ENCODE results near the gene RUNX3. TPM values are rescaled to one million over a fixed set of nuclear protein-coding genes. Genes with fewer than 3 reads are reported as not detected.

RUNX3 gene
- polyA plus RNA-seq, 1 donor (not counting 4 experiments of a cell fraction or from before 2014, with no cell fraction given), result not detected

GRCh38 chr1:24905355-24905978, 24.6 kb downstream of the RUNX3 start:
- TF ChIP-seq EZH2 (IDR thresholded peaks at IDR 0.05; ENCODE audit: low read length) (no peak), CTCF (optimal IDR thresholded peaks at IDR 0.05 in 1 of 3, IDR thresholded peaks at IDR 0.05 in 1 of 3, conservative IDR thresholded peaks at IDR 0.05 in 1 of 3; ENCODE audit: extremely low read depth in 1 of 3, insufficient read depth in 2 of 3, low read length in 3 of 3) (no peak)
- Histone ChIP-seq H3K27me3 (ENCODE audit: control insufficient read depth, extremely low read depth, insufficient read depth, low read length) (peaks cover 5% of the 10 kb centered on the region), H3K27ac (ENCODE audit: control insufficient read depth, insufficient read depth, low read length) (no peak overlapping the region), H3K9me3 (ENCODE audit: control insufficient read depth, low read depth, low read length) (no peaks in the 10 kb centered on the region), H3K4me3 (ENCODE audit: control insufficient read depth in 2 of 3, extremely low read depth in 1 of 3, insufficient read depth in 2 of 3, low read depth in 1 of 3, low read length in 3 of 3) (no peak overlapping the region), H3K79me2 (ENCODE audit: control insufficient read depth, insufficient read depth, low read length) (no peaks in the 10 kb centered on the region), H2AFZ (ENCODE audit: control insufficient read depth, low read length) (no peak overlapping the region), H3K4me2 (ENCODE audit: control insufficient read depth, extremely low read depth, insufficient read depth, low read depth, low read length) (no peak overlapping the region), H4K20me1 (ENCODE audit: control insufficient read depth, extremely low read depth, insufficient read depth, low read length) (no peaks in the 10 kb centered on the region), H3K9me1 (ENCODE audit: control insufficient read depth, extremely low read depth, insufficient read depth, low read length) (no peaks in the 10 kb centered on the region), H3K4me1 (ENCODE audit: control insufficient read depth, extremely low read depth, insufficient read depth, low read length) (no peaks in the 10 kb centered on the region), H3K36me3 (ENCODE audit: control insufficient read depth in 2 of 2, extremely low read depth in 1 of 2, insufficient read depth in 2 of 2, low read length in 2 of 2) (no peaks in the 10 kb centered on the region), H3K9ac (ENCODE audit: control insufficient read depth, extremely low read depth, insufficient read depth, low read length) (no peak overlapping the region)
- FAIRE-seq (no peak), DNase-seq (ENCODE audit: low read depth, low spot score) (no peak)
- dilution Hi-C loops (cut with MboI; ENCODE audit: extremely low pct_ligation_motif_present, low sequenced_read_pairs), result no loop called here

- Histone ChIP-seq H3K9me3 (ENCODE audit: control insufficient read depth, low read depth, low read length) (no peaks in the 10 kb centered on the region), H3K9ac (ENCODE audit: control insufficient read depth, extremely low read depth, insufficient read depth, low read length) (no peak overlapping the region), H3K4me1 (ENCODE audit: control insufficient read depth, extremely low read depth, insufficient read depth, low read length) (no peaks in the 10 kb centered on the region), H4K20me1 (ENCODE audit: control insufficient read depth, extremely low read depth, insufficient read depth, low read length) (no peaks in the 10 kb centered on the region), H3K79me2 (ENCODE audit: control insufficient read depth, insufficient read depth, low read length) (no peaks in the 10 kb centered on the region), H2AFZ (ENCODE audit: control insufficient read depth, low read length) (no peak overlapping the region), H3K4me2 (ENCODE audit: control insufficient read depth, extremely low read depth, insufficient read depth, low read depth, low read length) (no peak overlapping the region), H3K9me1 (ENCODE audit: control insufficient read depth, extremely low read depth, insufficient read depth, low read length) (no peaks in the 10 kb centered on the region), H3K27ac (ENCODE audit: control insufficient read depth, insufficient read depth, low read length) (no peak overlapping the region), H3K27me3 (ENCODE audit: control insufficient read depth, extremely low read depth, insufficient read depth, low read length) (peaks cover 7% of the 10 kb centered on the region), H3K4me3 (ENCODE audit: control insufficient read depth in 2 of 3, extremely low read depth in 1 of 3, insufficient read depth in 2 of 3, low read depth in 1 of 3, low read length in 3 of 3) (no peak overlapping the region), H3K36me3 (ENCODE audit: control insufficient read depth in 2 of 2, extremely low read depth in 1 of 2, insufficient read depth in 2 of 2, low read length in 2 of 2) (no peaks in the 10 kb centered on the region)
- dilution Hi-C loops (cut with MboI; ENCODE audit: extremely low pct_ligation_motif_present, low sequenced_read_pairs), result no loop called here
- TF ChIP-seq EZH2 (IDR thresholded peaks at IDR 0.05; ENCODE audit: low read length) (no peak), CTCF (optimal IDR thresholded peaks at IDR 0.05 in 1 of 3, IDR thresholded peaks at IDR 0.05 in 1 of 3, conservative IDR thresholded peaks at IDR 0.05 in 1 of 3; ENCODE audit: extremely low read depth in 1 of 3, insufficient read depth in 2 of 3, low read length in 3 of 3) (no peak)
- no peak for DNase-seq (ENCODE audit: low read depth, low spot score)
- FAIRE-seq, result no peak
Measured at GRCh38 chr1:24904731-24905354, 25.2 kb downstream of the RUNX3 start.

All from keratinocyte (primary cell).